GM12878 (cell line): ENCODE measurements around the gene ATP6AP2. TPM values are rescaled to one million over a fixed set of nuclear protein-coding genes. Genes with fewer than 3 reads are reported as not detected.
A peak's percentile ranks its signal among the peaks of the same experiment; 100 is the strongest.

Experiments used
- ATAC-seq: fragments of 200-7000 bp; cut with Tn5 transposase; 3 replicates; pipeline ENCODE4 v1.9.1; 2020; ENCODE audit warnings: mild to moderate bottlenecking, moderate library complexity
- BruUV-seq: library from RNA; stranded (reverse); fragments of 400-500 nt; replicated peaks from 2 replicates; lab custom pipeline; 2021; lab: Mats Ljungman, UMichigan
- CTCF ChIA-PET: fragments of 300-600 bp; sonication (Branson Sonifier 250); formaldehyde crosslinking; extraction: SDS; loops from one replicate; lab custom pipeline; 2021; ENCODE audit warnings: inconsistent platforms; lab: Yijun Ruan, JAX
- POLR2A ChIA-PET: fragments of 350-600 bp; formaldehyde crosslinking; extraction: SDS; loops from one replicate; lab custom pipeline; 2021; ENCODE audit warnings: inconsistent platforms; lab: Charles Lee
- RAD21 ChIA-PET: fragments of 300-600 bp; sonication (Branson Sonifier 250); formaldehyde crosslinking; loops from one replicate; lab custom pipeline; 2023; ENCODE audit warnings: antibody characterized with exemption; ENCODE audit not compliant: unreplicated experiment; lab: Charles Lee
- SMC1A ChIA-PET: fragments of 300-600 bp; sonication (Branson Sonifier 250); formaldehyde crosslinking; loops from one replicate; lab custom pipeline; 2023; ENCODE audit not compliant: unreplicated experiment, uncharacterized antibody; lab: Charles Lee
- DNase-seq: peaks from one replicate; pipeline ENCODE4 v3.0.0-alpha.2; 2011; ENCODE audit warnings: low read depth, low spot score
- FAIRE-seq: peaks from 3 replicates; lab custom pipeline; 2011; peaks lifted over from hg19 to GRCh38; lab: Jason Lieb, UNC
- H2AFZ ChIP-seq: 2 replicates; pipeline ENCODE4 v1.6.0; 2011; ENCODE audit warnings: low read depth, low read length, control low read depth; ENCODE audit not compliant: control insufficient read depth
- H3K27ac ChIP-seq: 2 replicates; pipeline ENCODE4 v1.5.1; 2011; ENCODE audit warnings: control low read depth; ENCODE audit not compliant: control insufficient read depth, insufficient read depth
- H3K27me3 ChIP-seq, 2 experiments: replicated peaks in 1 of 2; 2 replicates each; pipeline versions ENCODE4 v1.6.0 to v1.6.1; 2011; ENCODE audit warnings: low read length in 1 of 2; ENCODE audit not compliant: control insufficient read depth in 2 of 2, insufficient read depth in 2 of 2
- H3K36me3 ChIP-seq, 2 experiments: 2 replicates each; pipeline ENCODE4 v1.5.1; 2011; ENCODE audit warnings: low read length in 1 of 2; ENCODE audit not compliant: control insufficient read depth in 2 of 2, insufficient read depth in 2 of 2
- H3K4me1 ChIP-seq: 2 replicates; pipeline ENCODE4 v1.6.1; 2011; ENCODE audit warnings: mild to moderate bottlenecking, low read length, moderate library complexity, mixed read lengths; ENCODE audit not compliant: control insufficient read depth, insufficient read depth
- H3K4me2 ChIP-seq: 2 replicates; pipeline ENCODE4 v1.6.0; 2011; ENCODE audit warnings: control low read depth; ENCODE audit not compliant: control insufficient read depth, insufficient read depth
- H3K4me3 ChIP-seq: fragments of 200-600 bp; sonication (generic); 2 replicates; pipeline ENCODE4 v1.5.1; 2016
- H3K79me2 ChIP-seq: 2 replicates; pipeline ENCODE4 v1.6.0; 2011; ENCODE audit warnings: low read length; ENCODE audit not compliant: control insufficient read depth, insufficient read depth
- H3K9ac ChIP-seq: 2 replicates; pipeline ENCODE4 v1.8.0; 2011; ENCODE audit warnings: low read length, control low read depth, mixed read lengths; ENCODE audit not compliant: control insufficient read depth, insufficient read depth
- H3K9me3 ChIP-seq: replicated peaks from 3 replicates; pipeline ENCODE4 v1.5.1; 2011; ENCODE audit warnings: mild to moderate bottlenecking, low read length; ENCODE audit not compliant: control insufficient read depth, insufficient read depth
- H4K20me1 ChIP-seq: 2 replicates; pipeline ENCODE4 v1.6.0; 2011; ENCODE audit not compliant: control insufficient read depth, insufficient read depth
- EP300 ChIP-seq, 2 experiments: fragments of 150-350 bp in 1 of 2; IDR thresholded peaks; 2 replicates each; pipeline ENCODE4 v1.6.1; 2011 to 2012; ENCODE audit warnings: low read depth in 2 of 2, low read length in 2 of 2, borderline replicate concordance in 1 of 2, improper control_type of control experiment in 1 of 2, inconsistent platforms in 1 of 2; ENCODE audit not compliant: control insufficient read depth in 1 of 2
- IRF4 ChIP-seq: IDR thresholded peaks from 2 replicates; pipeline ENCODE4 v1.6.1; 2011; ENCODE audit warnings: low read depth, low read length
- MEF2A ChIP-seq: IDR thresholded peaks from 2 replicates; pipeline ENCODE4 v1.6.1; 2011; ENCODE audit warnings: low read depth, mild to moderate bottlenecking, low read length, moderate library complexity; ENCODE audit not compliant: insufficient read depth
- MTA2 ChIP-seq: fragments of 450-650 bp; IDR thresholded peaks from 2 replicates; pipeline ENCODE4 v1.6.1; 2016; ENCODE audit warnings: low read depth, mild to moderate bottlenecking, moderate library complexity
- NFXL1 ChIP-seq: fragments of 450-650 bp; IDR thresholded peaks from 2 replicates; pipeline ENCODE4 v1.6.1; 2017; ENCODE audit warnings: antibody characterized with exemption, mild to moderate bottlenecking, borderline replicate concordance
- PML ChIP-seq: IDR thresholded peaks from 2 replicates; pipeline ENCODE4 v1.6.1; 2012; ENCODE audit warnings: low read length, inconsistent platforms
- RAD21 ChIP-seq: IDR thresholded peaks from 2 replicates; pipeline ENCODE4 v1.6.1; 2011; ENCODE audit warnings: mild to moderate bottlenecking, low read depth, low read length, moderate library complexity; ENCODE audit not compliant: insufficient read depth
- RAD51 ChIP-seq: fragments of 450-650 bp; IDR thresholded peaks from 2 replicates; pipeline ENCODE4 v1.6.1; 2016; ENCODE audit warnings: moderate library complexity, mild to moderate bottlenecking, inconsistent platforms
- RBBP5 ChIP-seq: fragments of 200-600 bp; sonication (generic); conservative IDR thresholded peaks from 2 replicates; pipeline ENCODE4 v1.6.1; 2016
- RUNX3 ChIP-seq: IDR thresholded peaks from 2 replicates; pipeline ENCODE4 v1.6.1; 2012; ENCODE audit warnings: low read length, inconsistent platforms
- SIN3A ChIP-seq: IDR thresholded peaks from 2 replicates; pipeline ENCODE4 v1.6.1; 2012; ENCODE audit warnings: low read depth, low read length, improper control_type of control experiment
- SMAD1 ChIP-seq: fragments of 450-650 bp; IDR thresholded peaks from 2 replicates; pipeline ENCODE4 v1.6.1; 2018; ENCODE audit warnings: mild to moderate bottlenecking, low read depth; ENCODE audit not compliant: partially characterized antibody
- SPI1 ChIP-seq: IDR thresholded peaks from 2 replicates; pipeline ENCODE4 v1.6.1; 2011; ENCODE audit warnings: low read depth, mild to moderate bottlenecking, low read length, moderate library complexity, borderline replicate concordance; ENCODE audit not compliant: insufficient read depth
- SUZ12 ChIP-seq: fragments of 200-600 bp; sonication (generic); IDR thresholded peaks from one replicate; pipeline ENCODE4 v1.6.1; 2018; ENCODE audit warnings: antibody characterized with exemption, mild to moderate bottlenecking; ENCODE audit not compliant: unreplicated experiment
- WGBS: methylation state at CpG from one replicate; pipeline ENCODE4 v1.1.6; 2016; ENCODE audit warnings: low lambda C conversion rate; ENCODE audit not compliant: insufficient replicate concordance, insufficient coverage; ENCODE audit errors: missing lambda C conversion rate; 5-methylcytosine and 5-hydroxymethylcytosine counted together
- in situ Hi-C: fragments of 300-500 bp; cut with MboI; formaldehyde crosslinking; loops from 9 replicates; pipeline ENCODE4 v1.14.3; 2018; ENCODE audit warnings: mixed read lengths
- intact Hi-C: fragments of 100-400 bp; cut with micrococcal nuclease; formaldehyde crosslinking; loops from one replicate; pipeline ENCODE4 v1.14.2; 2022; ENCODE audit not compliant: unreplicated experiment
- polyA plus RNA-seq, 11 experiments: library from polyadenylated mRNA; depleted of rRNA in 4 of 11; unstranded in 6 of 11; stranded (reverse) in 5 of 11; fragments of >200 nt; fragmentation: Nextera tagmentation in 4 of 11; fragmentation: Illumina TruSeq in 1 of 11; extraction: Ambion mirVana in 4 of 11; extraction: Trizol in 1 of 11; gene quantifications; 1 replicate in 1 of 11; 2 replicates in 10 of 11; pipeline versions ENCODE4 v1.2.1 to v1.2.3, GENCODE V29; 2011 to 2016; ENCODE audit warnings: inconsistent platforms in 2 of 11, missing spikeins in 2 of 11, low read depth in 1 of 11
- total RNA-seq, 4 experiments: library from RNA; depleted of rRNA in 3 of 4; stranded (reverse); fragments of >200 nt in 3 of 4; fragmentation: Illumina TruSeq in 1 of 4; extraction: Trizol in 1 of 4; gene quantifications; 2 replicates each; pipeline versions ENCODE4 v1.2.1 to v1.2.3, GENCODE V29; 2013 to 2021
- TF ChIP-seq, protein P1 (sequence below): fragments of 450-650 bp; IDR thresholded peaks from 2 replicates; pipeline ENCODE4 v1.6.1; 2017; ENCODE audit warnings: mild to moderate bottlenecking, moderate library complexity
- TF ChIP-seq, protein P2 (sequence below): fragments of 150-350 bp; IDR thresholded peaks from 2 replicates; pipeline ENCODE4 v1.6.1; 2014; ENCODE audit warnings: mild to moderate bottlenecking, low read depth, low read length

The ATP6AP2 gene
- total and polyA plus RNA-seq, 10 of the 15 experiments (the other 5 are each of a cell fraction or from before 2014, with no cell fraction given) = 36.3 to 141 (median 56.0) TPM

DNA sequence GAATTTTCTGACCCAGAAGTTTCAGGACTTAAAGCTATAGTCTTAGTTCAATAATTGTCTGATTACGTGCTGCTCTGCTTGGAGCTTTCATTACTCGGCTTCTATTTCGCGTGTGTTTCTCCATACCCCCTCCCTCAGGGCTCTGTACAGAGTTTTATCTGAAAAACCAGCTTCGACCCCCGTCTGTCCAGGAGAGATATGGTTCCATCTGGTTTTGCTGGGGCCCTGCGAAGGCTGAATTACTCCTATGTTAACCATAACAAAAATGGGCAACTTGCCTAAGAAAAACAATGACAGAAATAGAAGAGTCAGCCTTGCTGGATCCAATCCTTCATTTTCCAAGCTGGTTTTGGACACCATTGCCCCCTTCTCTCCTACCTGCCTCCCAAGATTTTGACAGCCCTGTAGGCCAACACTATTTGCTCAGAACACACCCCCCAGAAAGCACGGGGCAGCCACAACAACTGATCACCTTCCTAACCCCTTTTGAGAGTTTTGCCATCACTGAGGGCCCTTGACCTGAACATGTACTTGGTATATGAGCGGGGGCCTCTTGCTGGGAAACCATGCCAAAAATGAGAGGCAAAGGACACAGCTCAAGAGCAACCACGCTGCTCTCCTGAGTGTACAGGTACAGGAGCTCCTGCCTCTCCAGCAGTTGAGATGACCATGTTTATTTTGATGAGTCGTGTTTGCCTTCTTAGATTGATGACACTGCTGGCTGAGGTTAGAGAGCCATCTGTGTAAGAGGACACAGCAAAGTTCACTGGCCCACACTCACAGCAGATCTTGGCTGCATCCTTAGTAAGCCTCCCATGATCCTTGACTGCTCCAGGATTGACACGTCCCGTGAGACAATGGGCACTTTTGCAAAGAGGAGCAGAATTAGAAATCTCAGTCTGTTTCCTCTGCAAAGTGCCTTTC, 36.2 kb upstream of the ATP6AP2 start:
- Histone ChIP-seq H3K9me3 (no peaks in the 10 kb centered on the region), H3K27me3 (no peaks in the 10 kb centered on the region), H3K4me1 (peaks cover 1% of the 10 kb centered on the region; the same call in 1 of the 2 replicates), H2AFZ (peak overlapping the region; percentile 53; the same call in 1 of the 2 replicates), H3K79me2 (no peaks in the 10 kb centered on the region), H3K27ac (no peak overlapping the region), H3K36me3 (no peaks in the 10 kb centered on the region), H4K20me1 (no peaks in the 10 kb centered on the region), H3K4me3 (no peak overlapping the region), H3K4me2 (no peak overlapping the region), H3K9ac (no peak overlapping the region)
- POLR2A ChIA-PET = interaction anchor here (0.6 to 1.0 kb wide), 3 partner anchors 31 to 103 kb away, joined by 3 to 4 read pairs (median 4); partner anchors contain the start of gene CXorf38
- no peak for DNase-seq
- FAIRE-seq = no peak
- 51% methylated on average over 13 of the region's 13 CpGs for WGBS
- intact Hi-C loops = loop anchor here (2.0 to 10.0 kb wide), 3 partner anchors 102 to 570 kb away; partner anchors contain the start of gene CXorf38
- RAD21 ChIA-PET = interaction anchor here (0.5 to 3.1 kb wide), 30 partner anchors 11 to 1215 kb away, joined by 3 to 42 read pairs (median 4); partner anchors contain the start of gene ATP6AP2
- ATAC-seq = peak; percentile 37; the same call in 2 of the 3 replicates
- BruUV-seq = no TSS peak
- in situ Hi-C loops = loop anchor here (5.0 kb wide), 1 partner anchor 98 kb away; no protein-coding TSS in a partner anchor
- SMC1A ChIA-PET = interaction anchor here (0.7 to 4.3 kb wide), 44 partner anchors 9 to 1873 kb away, joined by 3 to 48 read pairs (median 4); partner anchors contain the start of genes ATP6AP2 and MED14
- CTCF ChIA-PET = interaction anchor here (0.6 to 5.6 kb wide), 73 partner anchors 9 to 1723 kb away, joined by 3 to 53 read pairs (median 4); partner anchors contain the start of genes ATP6AP2, CXorf38 and DDX3X
- TF ChIP-seq SPI1 = no peak
- no peak for TF ChIP-seq PML
- TF ChIP-seq, protein P1, sequence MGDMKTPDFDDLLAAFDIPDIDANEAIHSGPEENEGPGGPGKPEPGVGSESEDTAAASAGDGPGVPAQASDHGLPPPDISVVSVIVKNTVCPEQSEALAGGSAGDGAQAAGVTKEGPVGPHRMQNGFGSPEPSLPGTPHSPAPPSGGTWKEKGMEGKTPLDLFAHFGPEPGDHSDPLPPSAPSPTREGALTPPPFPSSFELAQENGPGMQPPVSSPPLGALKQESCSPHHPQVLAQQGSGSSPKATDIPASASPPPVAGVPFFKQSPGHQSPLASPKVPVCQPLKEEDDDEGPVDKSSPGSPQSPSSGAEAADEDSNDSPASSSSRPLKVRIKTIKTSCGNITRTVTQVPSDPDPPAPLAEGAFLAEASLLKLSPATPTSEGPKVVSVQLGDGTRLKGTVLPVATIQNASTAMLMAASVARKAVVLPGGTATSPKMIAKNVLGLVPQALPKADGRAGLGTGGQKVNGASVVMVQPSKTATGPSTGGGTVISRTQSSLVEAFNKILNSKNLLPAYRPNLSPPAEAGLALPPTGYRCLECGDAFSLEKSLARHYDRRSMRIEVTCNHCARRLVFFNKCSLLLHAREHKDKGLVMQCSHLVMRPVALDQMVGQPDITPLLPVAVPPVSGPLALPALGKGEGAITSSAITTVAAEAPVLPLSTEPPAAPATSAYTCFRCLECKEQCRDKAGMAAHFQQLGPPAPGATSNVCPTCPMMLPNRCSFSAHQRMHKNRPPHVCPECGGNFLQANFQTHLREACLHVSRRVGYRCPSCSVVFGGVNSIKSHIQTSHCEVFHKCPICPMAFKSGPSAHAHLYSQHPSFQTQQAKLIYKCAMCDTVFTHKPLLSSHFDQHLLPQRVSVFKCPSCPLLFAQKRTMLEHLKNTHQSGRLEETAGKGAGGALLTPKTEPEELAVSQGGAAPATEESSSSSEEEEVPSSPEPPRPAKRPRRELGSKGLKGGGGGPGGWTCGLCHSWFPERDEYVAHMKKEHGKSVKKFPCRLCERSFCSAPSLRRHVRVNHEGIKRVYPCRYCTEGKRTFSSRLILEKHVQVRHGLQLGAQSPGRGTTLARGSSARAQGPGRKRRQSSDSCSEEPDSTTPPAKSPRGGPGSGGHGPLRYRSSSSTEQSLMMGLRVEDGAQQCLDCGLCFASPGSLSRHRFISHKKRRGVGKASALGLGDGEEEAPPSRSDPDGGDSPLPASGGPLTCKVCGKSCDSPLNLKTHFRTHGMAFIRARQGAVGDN = no peak
- TF ChIP-seq, protein P2, sequence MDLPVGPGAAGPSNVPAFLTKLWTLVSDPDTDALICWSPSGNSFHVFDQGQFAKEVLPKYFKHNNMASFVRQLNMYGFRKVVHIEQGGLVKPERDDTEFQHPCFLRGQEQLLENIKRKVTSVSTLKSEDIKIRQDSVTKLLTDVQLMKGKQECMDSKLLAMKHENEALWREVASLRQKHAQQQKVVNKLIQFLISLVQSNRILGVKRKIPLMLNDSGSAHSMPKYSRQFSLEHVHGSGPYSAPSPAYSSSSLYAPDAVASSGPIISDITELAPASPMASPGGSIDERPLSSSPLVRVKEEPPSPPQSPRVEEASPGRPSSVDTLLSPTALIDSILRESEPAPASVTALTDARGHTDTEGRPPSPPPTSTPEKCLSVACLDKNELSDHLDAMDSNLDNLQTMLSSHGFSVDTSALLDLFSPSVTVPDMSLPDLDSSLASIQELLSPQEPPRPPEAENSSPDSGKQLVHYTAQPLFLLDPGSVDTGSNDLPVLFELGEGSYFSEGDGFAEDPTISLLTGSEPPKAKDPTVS = no peak
- TF ChIP-seq MTA2 = no peak
- TF ChIP-seq RAD21 = no peak
- no peak for TF ChIP-seq EP300 (IDR thresholded peaks at IDR 0.05; ENCODE audit: borderline replicate concordance in 1 of 2, control insufficient read depth in 1 of 2, low read depth in 2 of 2, low read length in 2 of 2)
- no peak for TF ChIP-seq RAD51
- TF ChIP-seq SUZ12 = no peak
- TF ChIP-seq MEF2A = no peak
- no peak for TF ChIP-seq IRF4
- no peak for TF ChIP-seq RUNX3
- TF ChIP-seq SMAD1 = no peak
- no peak for TF ChIP-seq NFXL1
- no peak for TF ChIP-seq SIN3A
- no peak for TF ChIP-seq RBBP5
